ENCODE results near the gene CAPNS1. TPM values are rescaled to one million over a fixed set of nuclear protein-coding genes. Genes with fewer than 3 reads are reported as not detected.

Gene CAPNS1
- polyA plus RNA-seq, 2 of the 4 experiments (the other 2 are of a cell fraction), result 1,236 to 1,551 TPM

DNA sequence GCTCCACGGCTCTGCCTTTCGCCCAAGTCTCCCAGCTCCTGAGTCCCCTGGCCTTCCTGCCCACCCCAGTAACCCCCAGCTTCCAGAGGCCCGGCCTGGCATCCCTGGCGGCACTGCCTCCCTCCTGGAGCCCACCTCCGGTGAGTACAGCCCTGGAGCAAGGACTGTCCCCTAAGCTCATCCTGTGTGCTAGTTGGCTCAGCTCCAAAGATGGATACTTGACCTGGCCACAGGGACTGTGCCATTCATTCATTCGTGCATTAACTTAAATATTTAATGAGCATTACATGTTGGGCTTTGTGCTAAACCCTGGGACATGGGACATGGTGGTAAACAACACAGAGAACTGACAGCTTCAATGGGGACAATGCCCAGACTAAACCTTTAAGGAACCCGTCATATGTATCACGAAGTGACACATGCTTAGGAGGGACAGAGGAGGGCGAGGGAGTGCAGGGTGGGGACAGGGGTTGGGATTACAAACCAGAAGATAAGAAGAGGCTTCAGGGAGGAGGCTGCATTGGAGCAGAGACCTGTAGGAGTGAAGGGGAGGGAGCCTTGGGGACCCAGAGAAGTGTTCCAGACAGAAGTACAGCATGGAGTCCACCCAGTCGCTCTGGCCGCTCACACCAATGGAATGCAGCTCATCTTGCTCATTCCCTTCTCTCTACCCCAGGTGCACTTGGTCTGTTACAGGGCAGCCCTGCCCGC lies 35.9 kb upstream of the CAPNS1 start:
- CTCF ChIA-PET, result interaction anchor here (0.7 to 15.7 kb wide), 13 partner anchors 8 to 110 kb away, joined by 3 to 157 read pairs (median 5); partner anchors contain the start of genes POLR2I, TBCB, THAP8 and WDR62
- POLR2A ChIA-PET, result interaction anchor here (0.9 to 6.3 kb wide), 2 partner anchors 11 to 50 kb away, joined by 3 to 52 read pairs; partner anchors contain the start of genes POLR2I, TBCB and THAP8
- ATAC-seq (peak; percentile 3 to 7; a peak in 4 of 6 replicates), FAIRE-seq (peak; percentile 78), DNase-seq (ENCODE audit: low read depth in 1 of 2, low spot score in 1 of 2) (peak in 1 of 2 experiments; percentile 38)
- H3K9me3 ChIP-seq, result no peaks in the 10 kb centered on the region
- TF ChIP-seq ELK1 (IDR thresholded peaks at IDR 0.05; ENCODE audit: low read depth, low read length) (no peak), RAD21 (conservative IDR thresholded peaks at IDR 0.05 in 1 of 2, IDR thresholded peaks at IDR 0.05 in 1 of 2) (no peak), RNF2 (IDR thresholded peaks at IDR 0.05; ENCODE audit: borderline replicate concordance, low read depth) (no peak), EHMT2 (IDR thresholded peaks at IDR 0.05; ENCODE audit: low read depth) (no peak), KDM1A (IDR thresholded peaks at IDR 0.05; ENCODE audit: low read depth) (no peak), NFE2L2 (conservative IDR thresholded peaks at IDR 0.05; ENCODE audit: low read length) (no peak), TP53 (CRISPR knock-in tag; IDR thresholded peaks at IDR 0.05) (no peak), REST (IDR thresholded peaks at IDR 0.05) (no peak), POLR2A (IDR thresholded peaks at IDR 0.05; ENCODE audit: low read length) (no peak), NR3C1 (IDR thresholded peaks at IDR 0.05) (no peak), SMC3 (IDR thresholded peaks at IDR 0.05) (no peak), HOXB13 (CRISPR knock-in tag; IDR thresholded peaks at IDR 0.05; ENCODE audit: low read depth) (no peak), ESRRA (IDR thresholded peaks at IDR 0.05; ENCODE audit: borderline replicate concordance, low read length) (no peak)
- TF ChIP-seq, protein P1, sequence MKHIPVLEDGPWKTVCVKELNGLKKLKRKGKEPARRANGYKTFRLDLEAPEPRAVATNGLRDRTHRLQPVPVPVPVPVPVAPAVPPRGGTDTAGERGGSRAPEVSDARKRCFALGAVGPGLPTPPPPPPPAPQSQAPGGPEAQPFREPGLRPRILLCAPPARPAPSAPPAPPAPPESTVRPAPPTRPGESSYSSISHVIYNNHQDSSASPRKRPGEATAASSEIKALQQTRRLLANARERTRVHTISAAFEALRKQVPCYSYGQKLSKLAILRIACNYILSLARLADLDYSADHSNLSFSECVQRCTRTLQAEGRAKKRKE (CRISPR knock-in tag; IDR thresholded peaks at IDR 0.05; ENCODE audit: low read depth), result no peak
- peaks cover 5% of the 10 kb centered on the region; the same call in 2 of the 3 replicates for H3K4me1 ChIP-seq
- H3K27ac ChIP-seq, result no peak overlapping the region
- WGBS (ENCODE audit: missing lambda C conversion rate), result 85% methylated on average over 12 of the region's 12 CpGs
- H3K4me3 ChIP-seq, result no peak overlapping the region
- H3K4me2 ChIP-seq, result no peak overlapping the region

DNA sequence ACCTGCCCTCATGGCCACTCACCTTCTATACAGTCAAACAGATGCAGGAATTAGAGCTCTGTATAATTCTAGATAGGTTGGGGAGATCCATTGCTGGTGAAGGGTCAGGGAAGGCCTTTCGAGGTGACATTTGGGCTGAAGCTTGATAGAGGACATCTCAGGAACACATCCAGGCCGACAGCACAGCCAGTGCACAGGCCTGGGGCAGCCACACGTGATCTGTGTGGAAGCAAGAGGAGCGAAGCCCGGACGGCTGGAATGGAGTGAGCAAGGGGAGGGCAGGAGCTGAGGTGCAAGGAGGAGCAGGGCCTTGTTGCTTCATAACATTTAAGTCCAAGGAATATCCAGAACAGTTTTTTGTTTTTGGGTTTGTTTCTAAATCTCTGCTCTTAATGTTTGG lies 33.4 kb upstream of the CAPNS1 start:
- ChIA-PET CTCF (interaction anchor here (0.6 to 15.7 kb wide), 8 partner anchors 11 to 295 kb away, joined by 3 to 157 read pairs (median 4); partner anchors contain the start of genes CAPNS1, THAP8 and WDR62), POLR2A (interaction anchor here (0.6 to 6.3 kb wide), 3 partner anchors 9 to 825 kb away, joined by 3 to 52 read pairs (median 4); partner anchors contain the start of genes ALKBH6, POLR2I and TBCB)
- H3K4me3 ChIP-seq, result no peak overlapping the region
- FAIRE-seq (no peak), ATAC-seq (no peak), DNase-seq (ENCODE audit: low read depth in 1 of 2, low spot score in 1 of 2) (no peak)
- H3K9me3 ChIP-seq, result no peaks in the 10 kb centered on the region
- TF ChIP-seq EHMT2 (IDR thresholded peaks at IDR 0.05; ENCODE audit: low read depth) (no peak), KDM1A (IDR thresholded peaks at IDR 0.05; ENCODE audit: low read depth) (no peak), RNF2 (IDR thresholded peaks at IDR 0.05; ENCODE audit: borderline replicate concordance, low read depth) (no peak), HOXB5 (CRISPR knock-in tag; IDR thresholded peaks at IDR 0.05) (no peak), GATA3 (IDR thresholded peaks at IDR 0.05; ENCODE audit: borderline replicate concordance) (no peak)
- 91% methylated on average over 6 of the region's 6 CpGs for WGBS (ENCODE audit: missing lambda C conversion rate)
- H3K27ac ChIP-seq, result no peak overlapping the region
- H3K4me2 ChIP-seq, result no peak overlapping the region
- peaks cover 5% of the 10 kb centered on the region; the same call in 2 of the 3 replicates for H3K4me1 ChIP-seq

Measured in A549 (cell line).